ENCODE data around the gene TLE1.

DNA sequence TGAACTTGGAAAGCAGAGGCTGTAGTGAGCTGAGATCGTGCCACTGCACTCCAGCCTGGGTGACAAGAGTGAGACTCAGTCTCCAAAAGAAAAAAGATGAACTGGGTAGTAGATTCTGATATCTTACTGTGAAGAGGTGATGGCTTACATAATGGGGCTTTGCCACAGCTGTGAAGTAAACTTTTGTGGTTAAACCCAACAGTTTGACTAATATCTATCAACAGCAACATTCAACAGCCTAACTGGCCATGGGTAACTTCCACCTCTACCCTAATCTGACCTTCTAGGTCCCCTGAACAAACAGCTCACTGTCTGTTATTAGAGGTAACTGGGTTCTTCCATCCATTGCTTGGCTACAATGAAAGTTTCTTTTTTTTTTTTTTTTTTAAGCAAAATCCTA is 52.1 kb downstream of the TLE1 start:
- TF ChIP-seq POLR2A (IDR thresholded peaks at IDR 0.05): no peak
- TF ChIP-seq, protein P1, sequence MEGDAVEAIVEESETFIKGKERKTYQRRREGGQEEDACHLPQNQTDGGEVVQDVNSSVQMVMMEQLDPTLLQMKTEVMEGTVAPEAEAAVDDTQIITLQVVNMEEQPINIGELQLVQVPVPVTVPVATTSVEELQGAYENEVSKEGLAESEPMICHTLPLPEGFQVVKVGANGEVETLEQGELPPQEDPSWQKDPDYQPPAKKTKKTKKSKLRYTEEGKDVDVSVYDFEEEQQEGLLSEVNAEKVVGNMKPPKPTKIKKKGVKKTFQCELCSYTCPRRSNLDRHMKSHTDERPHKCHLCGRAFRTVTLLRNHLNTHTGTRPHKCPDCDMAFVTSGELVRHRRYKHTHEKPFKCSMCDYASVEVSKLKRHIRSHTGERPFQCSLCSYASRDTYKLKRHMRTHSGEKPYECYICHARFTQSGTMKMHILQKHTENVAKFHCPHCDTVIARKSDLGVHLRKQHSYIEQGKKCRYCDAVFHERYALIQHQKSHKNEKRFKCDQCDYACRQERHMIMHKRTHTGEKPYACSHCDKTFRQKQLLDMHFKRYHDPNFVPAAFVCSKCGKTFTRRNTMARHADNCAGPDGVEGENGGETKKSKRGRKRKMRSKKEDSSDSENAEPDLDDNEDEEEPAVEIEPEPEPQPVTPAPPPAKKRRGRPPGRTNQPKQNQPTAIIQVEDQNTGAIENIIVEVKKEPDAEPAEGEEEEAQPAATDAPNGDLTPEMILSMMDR (IDR thresholded peaks at IDR 0.05): no peak

All from gastroesophageal sphincter (tissue), 3 donors.